DND-41 (cell line): ENCODE data around the gene SCAND1.

Source experiments
- EZH2 ChIP-seq: IDR thresholded peaks from 3 replicates; pipeline ENCODE4 v1.6.1; 2012; ENCODE audit warnings: borderline replicate concordance, low read depth, mild to moderate bottlenecking, moderate library complexity, low read length, inconsistent platforms; ENCODE audit not compliant: severe bottlenecking
- TF ChIP-seq, protein P1 (sequence below): IDR thresholded peaks from 2 replicates; pipeline ENCODE4 v1.5.1; 2012; ENCODE audit warnings: borderline replicate concordance, low read length, moderate library complexity, mild to moderate bottlenecking; ENCODE audit not compliant: poor library complexity, severe bottlenecking; ENCODE audit errors: extremely low read depth

DNA sequence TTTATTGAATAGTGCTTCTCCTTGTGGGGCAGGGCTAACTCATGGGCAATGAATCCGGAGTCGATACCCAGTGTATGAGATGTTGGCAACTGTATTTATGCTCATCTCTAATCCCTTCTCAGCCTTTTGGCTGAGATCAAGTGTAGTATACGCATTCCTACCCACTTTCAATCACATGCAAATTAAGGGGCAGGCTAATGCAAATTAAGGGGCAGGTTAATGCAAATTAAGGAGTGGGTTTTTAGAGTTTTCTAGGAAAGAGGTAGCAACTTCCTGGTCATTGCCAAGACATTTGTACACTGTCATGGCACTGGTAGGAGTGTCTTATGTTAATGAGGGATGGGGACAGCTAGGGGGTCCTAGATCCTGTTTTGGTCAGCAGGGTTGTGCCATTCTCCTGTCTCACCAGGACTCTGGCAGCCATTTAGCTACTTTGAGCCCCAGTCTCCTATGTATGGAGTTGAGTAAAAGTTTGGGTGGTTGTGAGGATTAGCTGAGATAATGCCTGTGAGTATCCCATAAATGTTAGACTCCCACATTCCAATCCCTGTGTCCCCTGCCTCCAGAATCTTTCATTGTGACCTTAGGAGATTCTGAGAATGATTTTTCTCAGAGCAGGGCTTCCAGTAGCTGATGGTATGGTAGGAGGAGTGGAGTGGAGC lies 13.8 kb upstream of the SCAND1 start, which contains the start of gene CNBD2:
- TF ChIP-seq, protein P1, sequence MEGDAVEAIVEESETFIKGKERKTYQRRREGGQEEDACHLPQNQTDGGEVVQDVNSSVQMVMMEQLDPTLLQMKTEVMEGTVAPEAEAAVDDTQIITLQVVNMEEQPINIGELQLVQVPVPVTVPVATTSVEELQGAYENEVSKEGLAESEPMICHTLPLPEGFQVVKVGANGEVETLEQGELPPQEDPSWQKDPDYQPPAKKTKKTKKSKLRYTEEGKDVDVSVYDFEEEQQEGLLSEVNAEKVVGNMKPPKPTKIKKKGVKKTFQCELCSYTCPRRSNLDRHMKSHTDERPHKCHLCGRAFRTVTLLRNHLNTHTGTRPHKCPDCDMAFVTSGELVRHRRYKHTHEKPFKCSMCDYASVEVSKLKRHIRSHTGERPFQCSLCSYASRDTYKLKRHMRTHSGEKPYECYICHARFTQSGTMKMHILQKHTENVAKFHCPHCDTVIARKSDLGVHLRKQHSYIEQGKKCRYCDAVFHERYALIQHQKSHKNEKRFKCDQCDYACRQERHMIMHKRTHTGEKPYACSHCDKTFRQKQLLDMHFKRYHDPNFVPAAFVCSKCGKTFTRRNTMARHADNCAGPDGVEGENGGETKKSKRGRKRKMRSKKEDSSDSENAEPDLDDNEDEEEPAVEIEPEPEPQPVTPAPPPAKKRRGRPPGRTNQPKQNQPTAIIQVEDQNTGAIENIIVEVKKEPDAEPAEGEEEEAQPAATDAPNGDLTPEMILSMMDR: no peak
- TF ChIP-seq EZH2: no peak
